GOT3 (cell line): ENCODE data around the gene EIF4E2.
"Not testable (repeated sequence)": the region's sequence is repeated elsewhere in the genome, so short reads cannot be mapped to it uniquely, and the experiment has no call there.

Experiments used
- DNase-seq: peaks from one replicate; lab custom pipeline; 2025; ENCODE audit warnings: mixed read lengths; lab: John Stamatoyannopoulos, UW

Gene EIF4E2

GRCh38 chr2:232522623-232523401, 27.7 kb upstream of the EIF4E2 start:
- no peak for DNase-seq

GRCh38 chr2:232523402-232523681, 27.1 kb upstream of the EIF4E2 start:
- DNase-seq, result no peak

- no peak for DNase-seq
Observed at GRCh38 chr2:232523682-232524597, 26.5 kb upstream of the EIF4E2 start.

GRCh38 chr2:232524771-232525170, 25.7 kb upstream of the EIF4E2 start:
- no peak for DNase-seq

- DNase-seq, result no peak
Observed at GRCh38 chr2:232525199-232525598, 25.3 kb upstream of the EIF4E2 start.

GRCh38 chr2:232525791-232526371, 24.6 kb upstream of the EIF4E2 start, which contains the start of gene CHRND:
CHRND (plus strand) TSS chr2:232526160; CDS start chr2:232526216, 56 bp downstream.
- DNase-seq, result no peak

- DNase-seq, result no peak
Observed at GRCh38 chr2:232526372-232526941, 24.0 kb upstream of the EIF4E2 start.

- no peak for DNase-seq
Observed at GRCh38 chr2:232527905-232528470, 22.5 kb upstream of the EIF4E2 start.

GRCh38 chr2:232528746-232529460, 21.6 kb upstream of the EIF4E2 start:
- DNase-seq, result no peak

- DNase-seq, result no peak
Observed at GRCh38 chr2:232529806-232530547, 20.5 kb upstream of the EIF4E2 start.

GRCh38 chr2:232530626-232531260, 19.7 kb upstream of the EIF4E2 start:
- DNase-seq, result no peak

GRCh38 chr2:232532419-232532818, 18.1 kb upstream of the EIF4E2 start:
- DNase-seq, result no peak

GRCh38 chr2:232532821-232533220, 17.7 kb upstream of the EIF4E2 start:
- DNase-seq, result not testable (repeated sequence)

GRCh38 chr2:232533944-232534710, 16.4 kb upstream of the EIF4E2 start:
- no peak for DNase-seq

- no peak for DNase-seq
Observed at GRCh38 chr2:232534940-232535651, 15.4 kb upstream of the EIF4E2 start.

- DNase-seq, result no peak
Observed at GRCh38 chr2:232535761-232536530, 14.5 kb upstream of the EIF4E2 start.

- DNase-seq, result no peak
Observed at GRCh38 chr2:232537079-232537478, 13.4 kb upstream of the EIF4E2 start.

GRCh38 chr2:232537499-232537898, 13.0 kb upstream of the EIF4E2 start:
- no peak for DNase-seq
